GM21786 (cell line): ENCODE measurements around the gene RPL22.

Experiments used
- ATAC-seq: cut with Tn5 transposase; IDR thresholded peaks from one replicate; pipeline ENCODE4 v1.9.1; 2021; ENCODE audit not compliant: unreplicated experiment

The RPL22 gene

GRCh38 chr1:6199298-6200187 is at the start of gene RPL22:
TSS of gene RPL22 (minus strand) at chr1:6199595. CDS start at chr1:6199573, 22 bp downstream.
- peak; percentile 96 for ATAC-seq

DNA sequence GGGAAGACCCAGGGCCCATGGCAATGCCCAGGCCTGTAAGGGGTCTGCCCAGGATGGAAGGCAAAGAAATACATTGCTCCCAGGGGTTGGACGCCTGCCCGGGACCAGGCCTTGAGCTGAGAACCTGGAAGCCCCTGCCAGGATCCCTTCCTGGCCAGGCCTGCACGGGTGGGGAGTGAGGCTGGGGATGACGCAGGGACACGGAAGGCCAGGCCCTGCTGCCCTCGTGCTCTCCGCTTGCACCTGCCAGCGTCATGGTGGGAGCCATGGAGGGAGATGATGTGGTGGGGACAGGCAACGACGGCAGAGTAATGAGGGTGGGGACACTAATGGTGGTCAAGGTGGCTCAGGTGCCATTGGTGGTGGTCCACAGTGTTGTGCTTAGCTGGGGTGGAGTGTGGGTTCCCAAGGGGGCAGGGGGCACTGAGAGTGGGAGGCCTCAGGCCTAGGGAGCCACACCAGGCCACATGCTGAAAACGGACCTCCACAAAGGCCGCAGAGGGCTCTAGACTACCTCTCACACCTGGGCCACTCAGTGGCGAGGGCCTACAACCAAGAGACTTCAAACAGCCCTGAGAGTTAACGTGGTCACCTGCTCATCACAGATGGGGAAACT is 48.9 kb upstream of the RPL22 start:
- no peak for ATAC-seq

DNA sequence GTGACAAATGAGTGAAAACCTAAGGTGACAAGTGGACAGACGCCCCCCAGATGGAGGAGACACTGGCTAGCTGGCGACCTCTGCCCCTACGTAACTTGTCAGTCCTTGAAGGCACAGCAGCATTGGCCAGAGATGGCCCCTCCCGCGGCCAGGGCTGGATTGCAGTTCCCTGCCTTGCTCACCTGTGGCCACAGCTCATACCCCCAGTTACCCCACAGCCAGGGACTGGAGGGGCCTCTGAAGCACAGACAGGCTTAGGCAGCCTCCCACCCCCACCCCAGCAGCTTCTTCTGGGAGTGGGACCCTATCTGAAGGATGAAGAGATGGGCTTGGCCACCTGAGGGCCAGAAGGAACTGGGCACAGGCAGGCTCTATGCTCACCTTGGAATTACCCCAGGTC is 48.3 kb upstream of the RPL22 start:
- no peak for ATAC-seq

- ATAC-seq, result no peak
Measured at GRCh38 chr1:6246497-6247467, 47.4 kb upstream of the RPL22 start.

DNA sequence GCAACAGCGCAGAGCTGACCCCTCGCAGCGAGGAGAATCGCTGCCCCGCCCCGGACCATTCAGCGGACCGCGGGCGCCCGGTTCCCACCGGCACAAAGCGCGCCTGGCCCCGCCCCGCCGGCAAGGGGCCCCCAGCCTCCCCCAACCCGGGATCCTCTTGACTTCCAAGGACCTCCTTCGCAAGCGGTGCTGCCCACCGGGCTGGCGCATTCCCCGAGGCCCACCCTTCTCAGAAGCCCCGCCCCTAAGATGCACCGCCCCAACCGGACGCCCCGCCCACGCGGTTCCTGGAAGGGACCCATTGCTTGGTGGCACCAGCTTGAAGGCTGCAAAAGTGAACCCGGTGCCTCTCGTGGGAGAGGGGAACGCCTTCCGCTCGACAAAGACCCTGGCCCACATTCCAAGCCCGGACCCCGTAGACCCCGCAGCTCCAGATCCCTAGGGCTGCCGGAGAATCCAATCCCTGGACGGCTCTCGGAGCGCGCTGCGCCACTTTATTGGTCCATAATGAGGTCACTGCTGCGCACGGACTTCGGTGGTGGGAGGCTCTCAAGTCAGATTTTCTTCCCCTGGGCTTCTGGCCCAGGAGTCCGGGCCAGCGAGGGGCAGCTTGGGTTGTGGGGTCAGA is 46.6 kb upstream of the RPL22 start:
- ATAC-seq, result no peak

DNA sequence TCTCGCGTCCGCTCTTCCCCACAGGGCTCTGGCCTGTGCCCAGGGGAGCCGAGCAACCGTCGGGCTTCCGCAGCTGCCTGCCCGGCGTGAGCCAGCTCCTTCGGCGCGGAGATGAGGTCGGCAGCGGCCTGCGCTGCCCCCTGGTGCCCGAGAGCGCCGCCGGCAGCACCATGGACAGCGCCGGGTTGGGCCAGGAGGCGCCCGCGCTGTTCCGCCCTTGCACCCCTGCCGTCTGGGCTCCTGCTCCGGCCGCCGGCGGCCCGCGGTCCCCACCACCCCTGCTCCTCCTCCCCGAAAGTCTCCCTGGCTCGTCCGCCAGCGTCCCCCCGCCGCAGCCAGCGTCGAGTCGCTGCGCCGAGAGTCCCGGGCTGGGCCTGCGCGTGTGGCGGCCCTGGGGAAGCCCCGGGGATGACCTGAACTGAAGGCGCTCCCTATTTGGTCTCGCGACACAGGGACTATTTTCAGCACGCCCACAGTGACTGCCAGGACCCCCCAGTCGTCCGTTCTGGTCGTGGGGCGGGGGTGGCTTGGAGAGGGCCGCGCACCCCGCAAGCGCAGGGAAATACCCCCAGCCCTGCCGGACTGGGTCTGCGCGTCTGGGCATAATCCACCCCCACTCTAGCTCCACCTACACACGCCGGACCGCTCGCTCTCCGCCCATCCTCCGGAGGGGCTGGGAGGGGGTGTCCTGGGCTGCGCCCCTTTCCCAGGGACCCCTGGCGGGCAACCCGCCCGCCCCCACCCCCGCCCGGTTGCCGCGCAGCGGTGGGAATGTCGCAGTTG is 45.9 kb upstream of the RPL22 start:
- ATAC-seq, result peak; percentile 54

DNA sequence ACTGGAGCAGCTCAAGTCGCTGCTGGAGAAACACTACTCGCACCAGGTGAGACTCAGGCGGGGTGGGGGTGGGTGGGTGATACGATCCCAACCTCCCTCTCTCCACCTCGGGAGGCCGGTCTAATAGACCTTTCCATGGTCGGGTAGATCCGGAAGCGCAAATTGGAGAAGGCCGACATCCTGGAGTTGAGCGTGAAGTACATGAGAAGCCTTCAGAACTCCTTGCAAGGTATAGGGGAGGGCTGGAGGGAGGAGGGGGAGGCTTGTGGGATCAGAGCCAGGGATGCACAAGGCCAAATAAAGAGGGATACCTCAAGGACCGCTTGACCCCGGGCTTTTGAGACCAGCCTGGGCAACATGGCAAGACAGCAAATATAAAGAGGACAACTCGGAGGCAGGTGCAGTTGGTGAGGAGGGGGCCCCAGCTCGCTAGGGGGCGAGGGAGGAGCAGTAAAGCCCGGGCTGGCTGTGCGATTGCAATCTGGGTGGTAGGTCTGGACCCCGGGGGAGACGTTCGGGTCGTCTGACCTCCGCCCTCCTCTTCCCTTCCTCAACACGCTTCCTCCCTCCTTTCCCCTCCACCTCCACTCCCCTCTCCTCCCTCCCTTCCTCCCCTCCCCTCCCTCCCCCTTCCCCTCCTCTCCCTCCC is 45.1 kb upstream of the RPL22 start:
- ATAC-seq, result no peak

DNA sequence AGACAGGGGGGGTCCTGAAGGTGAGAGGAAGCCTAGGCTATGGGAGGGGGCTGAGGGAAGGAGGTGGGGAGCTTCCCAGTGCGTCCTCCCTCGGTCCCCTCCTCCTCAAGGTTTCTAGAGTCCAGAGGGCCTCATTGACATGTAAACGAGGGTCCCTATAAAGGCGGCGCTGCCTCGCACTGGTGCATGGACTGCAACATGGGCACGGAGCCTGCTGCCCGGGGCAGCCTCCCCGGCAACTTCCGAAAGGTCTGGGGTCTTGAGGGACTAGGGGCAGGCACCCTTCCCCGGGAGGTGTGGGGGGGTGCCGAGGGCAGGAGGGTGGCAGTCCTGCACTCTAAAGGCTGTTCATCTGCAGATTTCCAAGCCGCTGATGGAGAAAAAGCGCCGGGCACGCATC is 44.6 kb upstream of the RPL22 start, which contains the start of gene HES3:
TSS of gene HES3 (plus strand) at position 187 of the 400 bp plus-strand sequence. CDS start at position 374, 187 bp downstream.
- no peak for ATAC-seq

DNA sequence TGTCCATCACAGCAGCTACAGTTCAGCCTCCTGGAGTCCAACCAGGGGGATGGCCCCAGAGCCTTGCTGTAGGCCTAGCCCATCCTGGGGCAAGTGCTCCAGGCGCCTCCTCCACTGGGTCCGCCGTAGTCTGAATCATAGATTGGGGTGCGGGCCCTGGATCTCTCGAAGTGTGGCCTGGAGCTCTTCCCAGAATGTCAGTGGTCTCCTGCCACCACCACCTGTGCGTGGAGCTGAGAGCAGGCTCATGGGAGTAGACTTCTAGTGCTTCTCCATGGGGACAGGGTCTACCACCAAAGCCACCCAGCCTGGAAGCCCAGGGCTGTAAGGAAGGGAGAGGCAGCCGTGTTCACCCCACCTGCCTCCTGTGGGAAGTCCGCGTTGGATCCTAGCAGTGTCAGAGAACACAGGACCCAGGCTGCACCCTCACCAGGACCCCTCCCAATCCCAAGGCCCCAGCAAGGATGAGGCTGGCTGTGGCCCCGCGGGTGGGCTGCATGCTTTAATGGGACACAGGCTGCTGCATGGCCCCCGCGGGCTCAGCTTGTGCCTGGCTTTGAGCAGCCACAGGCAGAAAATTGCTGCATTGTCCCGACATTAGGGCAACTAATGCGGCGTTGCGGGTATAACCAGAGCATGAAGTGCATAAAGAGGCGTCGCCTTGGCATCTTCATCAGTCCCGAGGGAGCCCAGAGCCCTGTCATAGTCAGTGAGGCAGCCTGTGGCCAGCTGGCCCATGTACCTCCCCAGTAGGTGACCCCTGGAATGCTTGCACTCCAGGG is 43.8 kb upstream of the RPL22 start:
- no peak for ATAC-seq

- ATAC-seq, result no peak
Measured at GRCh38 chr1:6241887-6242740, 42.7 kb upstream of the RPL22 start.

- ATAC-seq, result no peak
Measured at GRCh38 chr1:6241107-6241886, 41.9 kb upstream of the RPL22 start.

- no peak for ATAC-seq
Measured at GRCh38 chr1:6239950-6240768, 40.8 kb upstream of the RPL22 start.

DNA sequence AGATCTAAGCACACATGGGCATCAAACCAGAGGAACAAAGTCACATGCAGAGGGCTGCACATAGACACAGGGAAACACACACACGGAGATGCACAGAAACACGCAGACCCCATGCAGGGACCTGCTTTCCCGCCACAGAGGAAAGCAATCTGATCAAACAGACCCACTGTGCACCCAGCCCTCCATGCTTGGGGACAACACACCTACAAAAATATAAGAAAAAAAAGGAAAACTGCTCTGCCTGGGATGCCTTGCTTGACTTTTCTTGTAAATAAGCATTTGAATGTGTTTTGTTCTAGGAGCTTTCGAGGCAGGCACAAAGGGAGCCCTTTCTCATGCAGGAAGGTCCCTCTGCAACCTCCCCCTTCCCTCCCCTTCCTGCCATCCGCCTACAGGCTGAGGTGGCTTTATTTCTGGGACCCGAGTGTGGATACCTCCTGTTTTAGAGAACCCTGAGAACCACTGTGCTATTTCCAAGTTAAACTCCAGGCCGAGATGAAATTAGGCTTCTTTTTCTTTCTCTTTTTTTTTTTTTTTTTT is 39.9 kb upstream of the RPL22 start:
- ATAC-seq, result no peak

DNA sequence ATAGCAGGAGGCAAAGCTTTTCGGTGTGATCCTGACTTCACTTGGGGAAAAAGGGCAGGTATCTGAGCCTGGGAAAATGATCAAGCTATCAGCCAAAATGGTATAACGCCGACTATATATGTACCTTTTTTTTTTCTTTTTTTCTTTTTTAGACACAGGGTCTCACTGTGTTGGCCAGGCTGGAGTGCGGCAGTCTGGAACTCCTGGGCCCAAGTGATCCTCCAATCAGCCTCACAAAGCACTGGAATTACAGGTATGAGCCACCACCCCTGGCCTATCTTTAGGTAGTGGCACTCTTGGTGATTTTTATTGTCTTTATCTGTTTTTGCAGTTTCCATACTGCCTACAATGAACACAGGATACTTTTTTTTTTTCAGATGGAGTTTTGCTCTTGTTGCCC is 37.7 kb upstream of the RPL22 start:
- ATAC-seq, result no peak

DNA sequence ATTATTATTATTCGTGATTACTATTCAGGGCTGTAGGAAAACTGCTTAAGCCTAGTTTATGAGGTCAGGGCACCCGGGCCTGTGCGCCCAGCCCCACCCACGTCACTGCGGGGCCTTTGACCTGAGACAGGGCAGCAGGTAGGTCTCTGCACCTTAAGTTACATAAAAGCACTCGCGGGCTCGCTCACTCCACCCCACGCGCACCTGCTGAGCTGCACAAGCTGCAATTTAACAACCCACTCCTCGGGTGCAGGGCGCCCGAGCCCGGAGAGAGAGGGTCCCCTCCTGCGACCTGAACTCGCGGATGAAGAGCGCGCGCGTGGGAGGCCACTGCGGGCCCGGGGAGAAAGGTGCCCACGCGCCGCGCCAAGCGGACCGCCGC is 35.9 kb upstream of the RPL22 start:
- ATAC-seq, result peak; percentile 16
